NCI-H526 treated with DMSO at 0.1 percent for 48 hours (cell line): ENCODE results near the gene GNB3.
A peak's percentile ranks its signal among the peaks of the same experiment; 100 is the strongest.

Source experiments
- DNase-seq: peaks from one replicate; lab custom pipeline; 2025; lab: John Stamatoyannopoulos, UW

Gene GNB3

GRCh38 chr12:6837370-6838060, 3.2 kb upstream of the GNB3 start:
- DNase-seq, result no peak

- no peak for DNase-seq
These were observed 1.9 kb upstream of the GNB3 start for GRCh38 chr12:6838854-6839253.

- DNase-seq, result peak; percentile 44
These were observed 1.1 kb upstream of the GNB3 start for GRCh38 chr12:6839482-6840201.

GRCh38 chr12:6840330-6840729, 395 bp upstream of the GNB3 start:
- DNase-seq, result no peak

- no peak for DNase-seq
These were observed 1.4 kb downstream of the GNB3 start for GRCh38 chr12:6842075-6842474.

DNA sequence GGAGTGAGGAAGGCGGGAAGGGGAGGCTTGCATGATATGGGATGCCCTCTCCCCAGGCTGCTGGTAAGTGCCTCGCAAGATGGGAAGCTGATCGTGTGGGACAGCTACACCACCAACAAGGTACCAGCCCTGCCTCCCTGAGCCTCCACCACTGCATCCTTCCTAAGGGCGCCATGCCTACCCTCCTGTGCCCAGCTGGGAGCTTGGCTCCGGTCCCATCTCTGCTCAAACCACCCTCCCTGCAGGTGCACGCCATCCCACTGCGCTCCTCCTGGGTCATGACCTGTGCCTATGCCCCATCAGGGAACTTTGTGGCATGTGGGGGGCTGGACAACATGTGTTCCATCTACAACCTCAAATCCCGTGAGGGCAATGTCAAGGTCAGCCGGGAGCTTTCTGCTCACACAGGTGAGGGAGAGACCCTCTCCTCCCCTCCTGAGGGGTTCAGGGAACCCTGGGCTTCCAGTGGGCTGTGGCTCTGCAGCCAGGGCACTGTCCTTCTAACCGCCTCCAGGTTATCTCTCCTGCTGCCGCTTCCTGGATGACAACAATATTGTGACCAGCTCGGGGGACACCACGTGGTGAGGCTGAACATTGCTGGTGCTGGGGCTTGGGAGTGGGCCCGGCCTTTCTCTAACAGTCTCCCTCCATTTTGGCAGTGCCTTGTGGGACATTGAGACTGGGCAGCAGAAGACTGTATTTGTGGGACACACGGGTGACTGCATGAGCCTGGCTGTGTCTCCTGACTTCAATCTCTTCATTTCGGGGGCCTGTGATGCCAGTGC, 2.6 kb downstream of the GNB3 start:
- no peak for DNase-seq

DNA sequence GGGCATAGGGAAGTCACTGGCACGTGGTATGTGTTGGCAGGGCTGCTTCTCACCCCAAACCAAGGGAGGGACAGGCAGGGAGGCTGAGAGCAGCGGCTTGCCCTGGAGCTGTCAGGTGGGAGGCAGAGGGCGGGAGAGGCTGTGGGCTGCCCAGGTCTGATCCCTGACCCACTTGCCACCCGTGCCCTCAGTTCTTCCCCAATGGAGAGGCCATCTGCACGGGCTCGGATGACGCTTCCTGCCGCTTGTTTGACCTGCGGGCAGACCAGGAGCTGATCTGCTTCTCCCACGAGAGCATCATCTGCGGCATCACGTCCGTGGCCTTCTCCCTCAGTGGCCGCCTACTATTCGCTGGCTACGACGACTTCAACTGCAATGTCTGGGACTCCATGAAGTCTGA, 4.7 kb downstream of the GNB3 start:
- DNase-seq, result no peak

DNA sequence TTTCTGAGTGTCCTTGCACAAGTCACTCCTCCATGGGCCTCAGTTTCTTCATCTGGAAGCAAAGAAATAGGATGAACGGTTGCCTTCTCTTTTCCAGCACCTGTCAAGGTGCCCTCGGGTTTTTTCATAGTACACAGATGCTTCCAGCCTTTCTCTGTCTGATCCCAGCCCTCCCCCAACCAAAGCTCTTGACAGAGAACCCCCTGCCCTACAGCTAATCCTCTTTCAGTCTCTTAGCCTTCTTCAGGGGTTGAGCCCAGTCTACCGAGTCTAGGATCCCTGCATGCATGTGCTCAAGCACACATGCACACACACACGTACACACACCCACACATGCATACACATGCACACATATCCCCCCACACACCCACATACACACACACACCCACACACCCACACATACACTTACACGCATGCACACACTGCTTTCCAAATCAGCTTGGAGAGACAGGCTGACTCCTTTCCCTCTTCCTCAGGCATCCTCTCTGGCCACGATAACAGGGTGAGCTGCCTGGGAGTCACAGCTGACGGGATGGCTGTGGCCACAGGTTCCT, 5.7 kb downstream of the GNB3 start:
- DNase-seq, result no peak

- no peak for DNase-seq
These were observed 7.0 kb downstream of the GNB3 start for GRCh38 chr12:6847676-6848075.

GRCh38 chr12:6849427-6849826, 8.7 kb downstream of the GNB3 start:
- DNase-seq, result no peak

GRCh38 chr12:6849976-6850560, 9.3 kb downstream of the GNB3 start:
- no peak for DNase-seq

DNA sequence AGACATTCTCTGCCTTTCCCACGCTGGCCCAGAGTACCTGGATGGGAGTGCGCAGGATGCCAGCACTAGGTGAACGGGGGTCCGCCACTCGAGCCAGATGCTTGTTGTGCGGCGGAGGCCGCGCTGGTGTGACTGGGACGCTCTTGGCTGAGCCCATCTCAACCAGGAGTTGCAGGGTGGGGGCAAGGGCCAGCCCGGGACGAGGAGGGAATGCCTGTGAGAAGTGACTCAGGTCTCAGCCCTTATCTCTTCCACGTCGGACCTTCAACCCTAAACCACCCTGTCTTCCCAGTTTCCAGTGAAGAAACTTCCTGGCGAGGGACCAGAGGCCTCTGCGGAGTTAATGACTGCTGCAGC, 10.0 kb downstream of the GNB3 start:
- no peak for DNase-seq

DNA sequence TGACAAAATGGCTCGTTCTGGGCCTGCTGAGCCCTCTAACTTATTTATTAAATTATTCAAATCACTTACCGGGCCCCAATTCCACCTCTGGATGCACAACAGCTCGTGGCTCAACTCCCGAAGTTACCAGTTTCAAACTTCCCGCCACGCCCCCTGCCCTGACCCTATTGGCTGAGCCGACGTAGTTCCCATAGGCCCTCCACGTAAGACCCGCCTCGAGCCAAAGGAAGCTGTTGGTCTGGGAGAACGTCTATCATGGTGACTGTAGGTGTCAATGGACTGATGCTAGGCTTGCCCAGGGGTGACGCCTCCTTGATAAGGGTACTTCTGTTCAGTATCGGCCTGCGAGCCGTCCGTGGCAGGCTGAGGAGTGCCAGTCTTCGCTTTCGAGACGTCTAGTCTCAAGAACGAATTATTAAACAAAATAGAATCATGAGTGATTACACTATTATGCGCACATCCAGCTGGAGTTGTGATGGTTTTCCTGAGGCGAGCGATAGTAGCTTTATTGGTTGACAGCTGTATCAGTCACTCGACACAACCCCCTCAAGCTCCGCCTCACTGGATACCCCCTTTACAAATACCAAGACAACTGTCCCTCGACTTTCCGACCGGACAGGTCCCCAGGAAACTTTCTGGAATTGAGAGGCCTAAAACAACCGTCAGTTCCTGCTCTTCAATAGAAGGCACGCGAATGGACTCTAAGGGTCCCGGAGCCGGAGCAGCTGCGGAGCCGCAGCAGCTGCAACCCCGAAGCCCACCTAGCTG, 10.6 kb downstream of the GNB3 start, which contains the start of gene CDCA3:
Gene CDCA3 (minus strand): TSS at position 134 of the 768 bp plus-strand sequence. CDS start 334 bp downstream, outside the sequence.
- peak; percentile 96 for DNase-seq

GRCh38 chr12:6851921-6852650, 11.4 kb downstream of the GNB3 start, which contains the start of gene USP5:
USP5 (plus strand) TSS chr12:6852150; CDS start chr12:6852180, 30 bp downstream.
- DNase-seq, result peak; percentile 98

DNA sequence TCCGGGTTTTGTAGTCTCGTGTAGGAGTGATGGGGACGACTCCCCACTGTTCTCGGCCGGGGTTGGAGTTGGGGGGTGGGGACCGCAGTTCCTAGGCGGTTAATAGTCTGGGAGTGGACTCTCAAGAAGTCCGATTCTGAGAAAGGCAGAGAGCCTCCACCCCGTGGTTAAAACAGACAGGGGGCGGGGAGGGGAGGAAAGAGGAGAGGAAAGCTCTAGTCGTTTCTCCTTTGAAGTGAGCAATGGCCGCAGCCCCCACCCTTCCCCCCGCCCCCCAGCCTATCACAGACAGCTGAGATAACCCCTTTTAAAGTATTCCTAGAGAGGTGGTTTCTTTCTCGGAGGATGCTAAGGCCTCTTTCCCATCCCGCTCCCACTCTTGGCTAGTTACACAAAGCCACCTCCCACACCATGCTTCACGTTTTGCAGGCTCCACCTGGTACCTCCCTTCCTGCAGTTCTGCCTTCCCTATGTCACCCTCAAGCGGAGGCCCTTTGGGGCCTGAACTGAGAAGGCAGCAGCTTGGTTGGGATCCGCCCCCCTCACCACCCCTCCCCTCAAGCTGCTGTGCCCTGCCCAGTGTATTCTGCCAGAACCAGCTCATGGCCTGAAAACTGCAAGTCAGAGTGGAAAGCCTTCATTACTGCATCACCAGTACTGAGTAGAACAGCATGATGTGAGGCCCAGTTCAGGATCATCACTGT, 12.1 kb downstream of the GNB3 start:
- no peak for DNase-seq

DNA sequence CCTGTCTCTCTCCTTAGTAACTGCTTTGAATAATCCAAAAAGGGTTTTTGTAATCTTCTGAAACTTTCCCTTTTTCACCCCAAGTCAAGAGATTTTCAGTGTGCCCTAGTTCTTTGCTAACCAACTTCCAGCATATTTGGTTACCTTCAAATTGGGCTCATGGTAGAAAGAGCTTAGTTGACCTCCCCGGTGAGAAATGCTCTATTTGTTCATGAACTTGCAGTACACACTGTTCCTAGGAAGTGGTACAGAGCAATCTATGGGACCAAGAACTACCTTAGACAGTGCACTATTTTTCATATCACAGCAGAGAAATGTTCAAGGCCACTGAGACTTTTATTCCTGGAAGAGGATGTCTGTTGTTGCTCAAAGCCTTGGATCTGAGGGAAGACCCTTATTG, 12.9 kb downstream of the GNB3 start:
- no peak for DNase-seq

DNA sequence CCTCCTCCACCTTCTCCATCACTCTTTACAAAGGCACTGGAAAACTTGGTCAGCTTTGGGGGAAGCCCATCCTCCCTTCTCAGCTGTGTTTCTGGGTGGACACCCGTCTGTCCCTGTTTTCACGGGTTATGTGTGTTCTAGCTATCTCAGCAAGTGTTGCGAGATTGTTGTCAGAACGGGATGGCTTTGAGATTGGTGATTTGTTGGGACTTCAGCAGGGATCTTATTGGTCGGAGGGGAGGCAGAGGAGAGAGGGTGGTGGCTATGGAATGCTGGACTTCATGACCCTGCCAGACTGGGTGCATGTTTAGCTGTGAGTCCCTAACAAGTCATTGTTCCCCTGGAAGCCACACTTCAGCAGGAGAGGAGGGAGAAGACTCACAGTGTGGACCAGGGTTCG, 13.3 kb downstream of the GNB3 start:
- DNase-seq, result no peak

- no peak for DNase-seq
These were observed 14.6 kb downstream of the GNB3 start for GRCh38 chr12:6855322-6855721.

DNA sequence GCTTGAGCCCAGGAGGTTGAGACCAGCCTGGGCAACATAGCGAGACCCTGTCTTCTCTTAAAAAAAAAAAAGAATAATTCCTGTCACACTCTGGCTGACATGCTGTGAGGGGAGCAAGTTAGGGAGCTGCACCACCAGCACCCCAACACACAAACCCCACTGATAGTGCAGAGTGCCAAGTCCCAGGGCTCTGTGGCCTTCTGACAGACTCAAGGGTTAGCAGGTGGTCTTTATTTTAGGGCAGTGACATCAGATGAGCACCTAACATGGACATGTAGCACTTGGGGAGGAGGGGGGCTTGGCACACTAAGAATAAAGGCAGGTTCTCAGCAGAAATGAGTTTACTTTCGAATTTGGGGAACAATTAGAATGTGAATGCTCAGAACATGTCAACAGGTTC, 18.1 kb downstream of the GNB3 start:
- no peak for DNase-seq

GRCh38 chr12:6860116-6860515, 19.4 kb downstream of the GNB3 start:
- no peak for DNase-seq
